ENCODE results near the gene NXPE3. TPM values are rescaled to one million over a fixed set of nuclear protein-coding genes. Genes with fewer than 3 reads are reported as not detected.

NXPE3 gene
- total RNA-seq, 1 donor, result 11.2 TPM

GRCh38 chr3:101828691-101829436 is 49.9 kb downstream of the NXPE3 start:
- H3K9me3 ChIP-seq (ENCODE audit: low read depth, low read length), result no peaks in the 10 kb centered on the region
- peak; percentile 82 for DNase-seq (ENCODE audit: insufficient read length, low spot score, missing footprints)
- no peak for TF ChIP-seq CTCF (IDR thresholded peaks at IDR 0.05; ENCODE audit: extremely low read depth, low read depth, low read length)
- no peaks in the 10 kb centered on the region for H3K27me3 ChIP-seq (ENCODE audit: insufficient read depth, low read length)
- peak overlapping the region; percentile 88 for H3K4me2 ChIP-seq (ENCODE audit: insufficient read depth, low read length)
- peaks cover 40% of the 10 kb centered on the region for H3K4me1 ChIP-seq (ENCODE audit: insufficient read depth, low read length)
- H3K27ac ChIP-seq (ENCODE audit: low read depth, low read length), result peak overlapping the region; percentile 93
- H3K4me3 ChIP-seq (ENCODE audit: insufficient read depth, low read length), result peak overlapping the region; percentile 67
- H3K36me3 ChIP-seq (ENCODE audit: insufficient read depth, low read length), result no peaks in the 10 kb centered on the region
- H3K79me2 ChIP-seq (ENCODE audit: insufficient read depth, low read length), result peaks cover 3% of the 10 kb centered on the region
- H2AFZ ChIP-seq (ENCODE audit: low read length), result peak overlapping the region; percentile 21
- H4K20me1 ChIP-seq (ENCODE audit: insufficient read depth, low read length), result no peaks in the 10 kb centered on the region

DNA sequence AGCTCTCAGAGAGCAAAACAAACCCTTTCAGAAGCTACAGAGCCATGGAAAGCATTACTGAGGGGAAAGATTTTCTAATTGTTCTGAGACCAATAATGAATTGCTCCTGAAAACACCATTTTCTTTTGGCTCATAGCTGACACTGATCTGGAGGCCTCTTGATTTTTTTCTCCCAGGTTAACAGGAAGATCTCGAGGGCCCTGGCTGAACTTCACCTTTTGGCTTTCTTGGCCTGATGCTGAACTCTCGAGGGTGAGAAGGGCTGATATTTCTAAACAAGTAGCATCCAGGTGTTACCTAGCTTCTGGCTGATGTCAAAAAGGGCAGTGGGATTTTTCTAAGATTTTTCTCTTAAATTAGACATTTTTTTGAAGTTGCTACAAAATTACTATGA is 50.4 kb downstream of the NXPE3 start:
- Histone ChIP-seq H3K4me2 (ENCODE audit: insufficient read depth, low read length) (peak overlapping the region; percentile 88), H3K4me3 (ENCODE audit: insufficient read depth, low read length) (no peak overlapping the region), H3K27ac (ENCODE audit: low read depth, low read length) (peak overlapping the region; percentile 93), H2AFZ (ENCODE audit: low read length) (no peak overlapping the region), H3K27me3 (ENCODE audit: insufficient read depth, low read length) (no peaks in the 10 kb centered on the region), H3K9me3 (ENCODE audit: low read depth, low read length) (no peaks in the 10 kb centered on the region), H3K4me1 (ENCODE audit: insufficient read depth, low read length) (peaks cover 34% of the 10 kb centered on the region), H4K20me1 (ENCODE audit: insufficient read depth, low read length) (no peaks in the 10 kb centered on the region), H3K79me2 (ENCODE audit: insufficient read depth, low read length) (peaks cover 3% of the 10 kb centered on the region), H3K36me3 (ENCODE audit: insufficient read depth, low read length) (no peaks in the 10 kb centered on the region)
- no peak for DNase-seq (ENCODE audit: insufficient read length, low spot score, missing footprints)
- TF ChIP-seq CTCF (IDR thresholded peaks at IDR 0.05; ENCODE audit: extremely low read depth, low read depth, low read length), result no peak

GRCh38 chr3:101829874-101830273 is 50.9 kb downstream of the NXPE3 start:
- H3K27ac ChIP-seq (ENCODE audit: low read depth, low read length), result no peak overlapping the region
- DNase-seq (ENCODE audit: insufficient read length, low spot score, missing footprints), result no peak
- no peaks in the 10 kb centered on the region for H3K27me3 ChIP-seq (ENCODE audit: insufficient read depth, low read length)
- no peak overlapping the region for H3K4me2 ChIP-seq (ENCODE audit: insufficient read depth, low read length)
- no peak overlapping the region for H2AFZ ChIP-seq (ENCODE audit: low read length)
- peaks cover 30% of the 10 kb centered on the region for H3K4me1 ChIP-seq (ENCODE audit: insufficient read depth, low read length)
- H3K4me3 ChIP-seq (ENCODE audit: insufficient read depth, low read length), result no peak overlapping the region
- no peak for TF ChIP-seq CTCF (IDR thresholded peaks at IDR 0.05; ENCODE audit: extremely low read depth, low read depth, low read length)
- no peaks in the 10 kb centered on the region for H4K20me1 ChIP-seq (ENCODE audit: insufficient read depth, low read length)
- H3K9me3 ChIP-seq (ENCODE audit: low read depth, low read length), result no peaks in the 10 kb centered on the region
- peaks cover 3% of the 10 kb centered on the region for H3K79me2 ChIP-seq (ENCODE audit: insufficient read depth, low read length)
- no peaks in the 10 kb centered on the region for H3K36me3 ChIP-seq (ENCODE audit: insufficient read depth, low read length)

- H3K27me3 ChIP-seq (ENCODE audit: insufficient read depth, low read length), result no peaks in the 10 kb centered on the region
- H2AFZ ChIP-seq (ENCODE audit: low read length), result no peak overlapping the region
- no peaks in the 10 kb centered on the region for H3K36me3 ChIP-seq (ENCODE audit: insufficient read depth, low read length)
- no peak for DNase-seq (ENCODE audit: insufficient read length, low spot score, missing footprints)
- TF ChIP-seq CTCF (IDR thresholded peaks at IDR 0.05; ENCODE audit: extremely low read depth, low read depth, low read length), result no peak
- peaks cover 5% of the 10 kb centered on the region for H3K79me2 ChIP-seq (ENCODE audit: insufficient read depth, low read length)
- H4K20me1 ChIP-seq (ENCODE audit: insufficient read depth, low read length), result no peaks in the 10 kb centered on the region
- H3K4me1 ChIP-seq (ENCODE audit: insufficient read depth, low read length), result peaks cover 11% of the 10 kb centered on the region
- no peak overlapping the region for H3K4me3 ChIP-seq (ENCODE audit: insufficient read depth, low read length)
- no peaks in the 10 kb centered on the region for H3K9me3 ChIP-seq (ENCODE audit: low read depth, low read length)
- H3K4me2 ChIP-seq (ENCODE audit: insufficient read depth, low read length), result no peak overlapping the region
- H3K27ac ChIP-seq (ENCODE audit: low read depth, low read length), result no peak overlapping the region
Measured at GRCh38 chr3:101833446-101833974, 54.5 kb downstream of the NXPE3 start.
